ENCODE results near the gene TBC1D3I.
"Not testable (repeated sequence)": the region's sequence is repeated elsewhere in the genome, so short reads cannot be mapped to it uniquely, and the experiment has no call there.

DNA sequence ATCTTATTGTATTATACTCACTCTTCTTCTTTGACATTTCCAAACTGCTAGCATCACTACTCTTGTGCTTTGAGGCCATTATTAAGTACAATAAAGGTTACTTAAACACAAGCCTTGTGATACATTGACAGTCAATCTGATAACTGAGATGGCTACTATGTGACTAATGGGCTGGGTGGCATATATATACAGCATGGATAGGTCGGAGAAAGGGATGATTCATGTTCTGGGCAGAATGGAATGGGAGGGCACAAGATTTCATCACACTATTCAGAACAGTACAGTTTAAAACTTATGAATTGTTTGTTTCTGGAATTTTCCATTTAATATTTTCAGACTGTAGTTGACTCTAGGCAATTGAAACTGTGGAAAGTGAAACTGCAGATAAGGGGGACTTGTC lies 18.9 kb upstream of the TBC1D3I start:
- not testable (repeated sequence) for TF ChIP-seq CTCF (IDR thresholded peaks at IDR 0.05; ENCODE audit: insufficient read depth, low read length); SPI1 (IDR thresholded peaks at IDR 0.05; ENCODE audit: borderline replicate concordance, low read depth); REST (IDR thresholded peaks at IDR 0.05; ENCODE audit: insufficient replicate concordance, low read depth); POLR2AphosphoS5 (IDR thresholded peaks at IDR 0.05; ENCODE audit: low read depth)

Data from HL-60 (cell line).